Activated CD4-positive, alpha-beta T cell treated with anti-CD3 and anti-CD28 coated beads, Interleukin-2, Interleukin-4, amounts not matched to agents 100 ng/mL and 50 ng/mL, durations not matched to agents 16 hours and 8 hours (primary cell): ENCODE measurements around the gene TENT5A.
A peak's percentile ranks its signal among the peaks of the same experiment; 100 is the strongest.

Experiments used
- DNase-seq: peaks from one replicate; pipeline ENCODE4 v3.0.0-alpha.2; 2020; ENCODE audit warnings: low spot score

The TENT5A gene

DNA sequence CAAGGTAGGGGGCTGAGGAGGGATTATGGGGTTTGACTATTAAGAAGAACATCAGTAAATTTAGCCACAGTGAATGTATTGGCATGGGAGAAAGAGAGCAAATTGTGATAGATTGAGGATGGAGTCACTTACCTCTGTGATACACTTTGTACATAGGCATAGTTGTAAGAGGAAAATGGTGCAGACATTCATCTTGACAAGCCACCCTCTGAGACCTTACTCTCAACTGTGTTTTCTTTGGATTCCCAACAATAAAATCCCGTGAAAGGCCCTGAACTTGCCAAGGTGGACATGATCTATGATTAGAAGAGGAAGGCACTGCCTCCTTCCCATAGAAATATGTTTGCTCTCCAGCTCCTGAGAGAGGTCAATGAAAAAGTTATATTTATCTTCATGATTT lies 18.6 kb upstream of the TENT5A start:
- no peak for DNase-seq

- no peak for DNase-seq
Measured at GRCh38 chr6:81770381-81770780, 17.9 kb upstream of the TENT5A start.

DNA sequence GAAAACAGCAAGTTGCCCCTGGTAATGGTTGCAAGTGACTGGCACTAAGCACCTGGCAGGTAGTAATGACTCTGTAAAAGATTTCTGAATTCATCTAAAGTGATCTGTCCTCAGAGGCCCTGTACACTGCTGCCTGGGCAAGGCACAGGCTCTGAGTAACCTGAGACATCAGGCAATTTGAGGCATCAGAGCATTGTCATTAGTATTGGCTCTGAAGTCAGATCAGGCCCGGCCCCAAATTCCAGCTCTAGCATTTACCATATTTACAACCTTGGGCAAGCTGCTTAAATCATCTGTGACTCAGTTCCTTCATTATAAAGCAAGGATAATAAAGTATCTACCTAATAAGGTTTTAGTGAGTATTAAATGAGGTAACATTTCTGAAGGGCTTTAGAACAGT lies 17.3 kb upstream of the TENT5A start:
- no peak for DNase-seq

GRCh38 chr6:81768150-81768942 lies 15.9 kb upstream of the TENT5A start:
- DNase-seq = no peak

- DNase-seq = no peak
Measured at GRCh38 chr6:81767163-81767891, 14.8 kb upstream of the TENT5A start.

DNA sequence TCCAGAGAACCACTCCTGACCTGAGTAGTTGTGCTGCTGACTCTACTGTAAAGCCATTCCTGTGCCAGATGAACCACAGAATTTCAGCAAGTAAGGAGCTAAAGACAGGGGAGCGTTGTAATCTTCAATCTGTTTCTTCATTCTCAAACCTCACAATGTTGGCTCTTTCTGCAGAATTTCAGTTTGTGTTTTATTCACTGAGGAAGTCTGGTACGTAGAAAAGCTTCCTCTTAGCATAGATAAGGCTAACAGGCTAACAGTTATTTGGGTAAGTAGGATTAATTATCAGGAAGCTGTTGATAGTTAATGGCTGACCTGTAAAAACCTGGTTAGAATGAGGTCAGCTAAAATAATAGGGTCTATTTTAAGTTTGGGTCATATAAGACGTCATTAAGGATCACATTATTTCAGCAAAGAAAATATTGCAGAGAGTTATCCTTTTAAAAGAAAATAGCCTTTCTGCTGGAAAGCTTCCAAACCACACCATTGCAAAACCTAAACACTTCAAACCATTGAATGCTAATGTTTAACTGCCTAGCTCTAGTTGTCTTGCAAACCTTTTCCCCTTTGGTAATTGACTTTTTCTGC lies 14.1 kb upstream of the TENT5A start:
- no peak for DNase-seq

- DNase-seq = no peak
Measured at GRCh38 chr6:81764531-81764930, 12.1 kb upstream of the TENT5A start.

DNA sequence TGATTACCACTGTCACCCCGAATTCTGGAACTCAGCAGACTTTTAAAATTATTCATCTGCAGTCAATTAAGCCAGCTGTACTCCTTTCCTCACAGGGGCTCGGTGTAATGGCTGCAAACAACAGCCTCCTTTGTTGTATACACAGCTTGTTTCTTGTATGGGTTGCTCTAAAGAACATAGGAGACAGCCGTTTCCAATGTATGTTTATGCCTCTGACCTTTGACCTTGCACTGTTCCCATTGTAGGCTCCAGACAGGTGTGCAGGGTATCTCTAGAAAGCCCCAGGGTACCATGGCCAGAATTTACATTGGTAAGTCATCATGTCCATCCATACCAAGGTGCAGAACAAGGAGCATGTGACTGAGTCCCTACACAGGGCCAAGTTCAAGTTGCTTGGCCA lies 11.5 kb upstream of the TENT5A start:
- DNase-seq = no peak

- DNase-seq = no peak
Measured at GRCh38 chr6:81763051-81763450, 10.6 kb upstream of the TENT5A start.

DNA sequence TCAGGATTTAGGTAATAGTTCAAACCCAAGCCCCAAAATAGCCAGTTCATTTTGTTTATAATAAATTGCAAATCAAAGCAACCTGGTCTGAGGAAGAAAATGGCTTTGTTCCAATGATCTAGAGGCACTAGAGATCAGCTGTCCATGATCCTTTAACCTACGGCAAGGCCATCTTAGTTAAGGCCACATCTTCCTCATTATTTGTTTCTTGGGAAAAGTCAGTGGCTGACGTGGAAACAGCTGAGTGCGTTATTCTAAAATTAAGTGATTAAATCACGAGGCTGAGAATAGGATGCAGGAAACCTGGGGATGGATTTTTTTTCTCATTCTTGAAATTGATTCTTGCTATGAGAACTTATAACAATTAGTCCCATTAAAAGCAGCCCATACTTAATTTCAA lies 10.1 kb upstream of the TENT5A start:
- no peak for DNase-seq

DNA sequence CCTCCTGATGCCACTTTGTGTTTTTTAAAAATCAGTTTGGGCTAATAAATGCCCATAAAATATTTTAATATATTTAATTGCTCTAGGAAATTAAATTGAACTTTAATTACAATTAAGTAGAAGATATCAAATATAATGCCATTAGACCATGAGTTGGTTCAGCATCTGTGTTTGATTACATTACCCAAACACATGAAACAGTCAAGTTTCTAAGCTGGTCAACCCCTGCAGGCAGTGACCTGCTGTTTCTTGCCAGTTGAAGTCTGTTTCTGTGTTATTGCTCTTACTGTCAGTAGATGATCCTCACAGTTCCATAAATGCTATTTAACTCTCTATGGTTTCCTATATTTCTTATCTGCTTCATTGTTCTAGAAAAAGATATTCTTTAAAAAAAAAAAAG lies 9.7 kb upstream of the TENT5A start:
- no peak for DNase-seq

DNA sequence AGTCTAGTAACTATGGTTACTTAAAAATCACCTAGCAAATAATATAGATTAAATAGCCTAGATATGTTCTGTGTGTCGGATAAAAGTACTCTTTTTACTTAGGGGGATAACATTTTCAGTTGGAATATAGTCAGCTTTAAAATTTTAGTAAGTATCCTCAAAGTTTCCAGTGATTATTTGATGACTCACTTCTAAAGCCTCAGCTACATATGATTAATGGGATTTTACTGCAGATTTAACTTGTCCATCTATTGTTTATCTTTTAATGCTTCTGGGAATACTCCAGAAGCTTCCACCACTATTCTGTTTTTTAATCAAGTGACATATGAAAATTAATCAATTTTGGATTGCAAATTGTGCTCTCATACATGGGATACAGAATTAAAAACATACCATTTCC lies 8.7 kb upstream of the TENT5A start:
- DNase-seq = no peak

DNA sequence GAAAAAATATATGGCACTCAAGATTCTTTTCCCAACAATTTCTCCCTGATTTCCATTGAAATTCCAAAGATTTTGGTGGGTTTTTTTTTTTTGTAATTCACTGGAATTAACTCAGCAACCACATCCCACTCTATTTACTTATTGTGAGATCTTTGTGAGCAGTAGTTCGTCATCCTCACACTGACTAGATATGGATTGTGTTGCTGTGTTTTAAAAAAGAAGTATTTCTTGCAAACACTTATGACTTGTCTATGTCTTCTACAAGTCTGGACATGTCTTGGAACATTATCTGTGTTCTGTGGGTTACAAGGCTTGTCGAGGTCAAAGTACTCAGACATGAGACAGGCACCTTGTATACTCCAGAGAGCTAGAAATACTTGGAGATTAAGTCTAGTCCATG lies 7.3 kb upstream of the TENT5A start:
- DNase-seq = no peak

GRCh38 chr6:81758221-81758620 lies 5.7 kb upstream of the TENT5A start:
- DNase-seq = no peak

GRCh38 chr6:81756690-81757089 lies 4.2 kb upstream of the TENT5A start:
- no peak for DNase-seq

DNA sequence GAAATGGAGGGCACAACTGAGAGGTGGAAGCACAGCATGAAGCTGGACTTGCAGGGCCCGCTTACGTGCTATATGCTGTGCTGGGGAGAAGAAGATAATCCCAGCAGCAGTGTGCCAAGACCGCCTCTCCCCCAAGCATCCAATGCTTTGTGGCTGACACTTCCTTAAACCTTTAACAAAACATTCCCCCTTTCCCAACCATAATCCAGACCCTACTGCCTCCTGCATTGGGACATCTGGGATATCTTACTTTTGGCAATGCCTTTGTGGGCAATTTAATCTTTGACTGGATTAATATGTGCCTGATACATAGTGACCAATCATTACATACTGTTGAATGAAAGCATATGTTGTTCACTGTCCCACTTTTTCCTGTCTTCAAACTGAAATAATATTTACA lies 3.1 kb upstream of the TENT5A start:
- no peak for DNase-seq

DNA sequence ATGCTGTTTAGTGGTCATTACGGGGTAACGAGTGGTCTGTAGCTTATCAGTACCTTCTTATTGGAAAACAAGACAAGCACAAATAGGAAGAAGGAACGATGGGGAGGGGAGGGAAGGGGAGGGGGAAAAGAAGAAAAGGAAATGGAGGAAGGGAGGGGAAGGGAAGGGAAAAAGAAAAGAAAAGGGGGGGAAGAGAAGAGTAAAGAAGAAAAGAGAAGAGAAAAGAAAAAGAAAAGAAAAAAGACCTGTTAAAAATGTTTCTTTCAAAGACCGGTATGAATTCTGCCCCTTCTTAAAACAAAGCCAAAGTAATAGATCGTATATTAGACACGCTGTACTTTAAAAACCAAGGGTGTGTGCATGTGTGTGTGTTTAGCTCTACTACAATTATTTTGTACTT lies 2.4 kb upstream of the TENT5A start:
- no peak for DNase-seq

- DNase-seq = peak; percentile 53
Measured at GRCh38 chr6:81753711-81754577, 1.5 kb upstream of the TENT5A start.

- DNase-seq = peak; percentile 6
Measured at GRCh38 chr6:81752921-81753710, 635 bp upstream of the TENT5A start.

DNA sequence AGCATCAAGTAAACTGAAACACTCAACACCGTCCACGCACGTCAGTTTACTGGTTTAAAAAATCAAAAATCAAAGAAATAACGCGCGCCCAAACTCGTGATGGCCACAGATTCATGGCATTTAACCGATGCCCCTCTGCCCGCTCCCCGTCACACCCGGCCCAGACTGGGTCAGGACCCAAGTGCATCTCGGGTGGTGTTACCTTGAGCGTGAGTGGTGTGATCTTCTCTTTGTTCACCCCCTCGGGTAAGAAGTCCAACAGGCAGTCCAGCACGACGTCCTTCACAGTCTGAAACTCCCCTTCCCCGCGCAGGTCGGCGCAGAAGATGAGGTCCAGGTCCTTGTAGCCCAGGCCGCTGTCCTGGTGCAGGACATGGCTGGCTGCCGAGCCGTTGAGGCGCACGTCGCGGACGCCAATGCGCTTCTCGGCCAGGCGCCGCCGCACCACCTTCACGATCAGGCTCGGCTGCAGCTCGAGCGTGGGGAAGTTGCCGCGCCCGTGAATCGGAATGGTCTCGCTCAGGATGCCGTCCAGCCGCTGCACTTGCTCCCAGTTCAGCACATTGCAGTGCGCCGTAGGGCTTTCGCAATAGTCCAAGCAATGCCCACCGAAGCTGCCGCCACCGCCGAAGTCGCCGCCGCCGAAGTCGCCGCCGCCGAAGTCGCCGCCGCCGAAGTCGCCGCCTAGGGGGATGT lies 945 bp downstream of the TENT5A start:
- DNase-seq = no peak
